CD4-positive, alpha-beta T cell treated with Interleukin-1 beta for 1 hour (primary cell): ENCODE results near the gene PRSS22.

Experiments
- DNase-seq, 2 donors: peaks; one replicate each; pipeline ENCODE4 v3.0.0-alpha.2; 2020 to 2022

The PRSS22 gene, protein sequence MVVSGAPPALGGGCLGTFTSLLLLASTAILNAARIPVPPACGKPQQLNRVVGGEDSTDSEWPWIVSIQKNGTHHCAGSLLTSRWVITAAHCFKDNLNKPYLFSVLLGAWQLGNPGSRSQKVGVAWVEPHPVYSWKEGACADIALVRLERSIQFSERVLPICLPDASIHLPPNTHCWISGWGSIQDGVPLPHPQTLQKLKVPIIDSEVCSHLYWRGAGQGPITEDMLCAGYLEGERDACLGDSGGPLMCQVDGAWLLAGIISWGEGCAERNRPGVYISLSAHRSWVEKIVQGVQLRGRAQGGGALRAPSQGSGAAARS

DNA sequence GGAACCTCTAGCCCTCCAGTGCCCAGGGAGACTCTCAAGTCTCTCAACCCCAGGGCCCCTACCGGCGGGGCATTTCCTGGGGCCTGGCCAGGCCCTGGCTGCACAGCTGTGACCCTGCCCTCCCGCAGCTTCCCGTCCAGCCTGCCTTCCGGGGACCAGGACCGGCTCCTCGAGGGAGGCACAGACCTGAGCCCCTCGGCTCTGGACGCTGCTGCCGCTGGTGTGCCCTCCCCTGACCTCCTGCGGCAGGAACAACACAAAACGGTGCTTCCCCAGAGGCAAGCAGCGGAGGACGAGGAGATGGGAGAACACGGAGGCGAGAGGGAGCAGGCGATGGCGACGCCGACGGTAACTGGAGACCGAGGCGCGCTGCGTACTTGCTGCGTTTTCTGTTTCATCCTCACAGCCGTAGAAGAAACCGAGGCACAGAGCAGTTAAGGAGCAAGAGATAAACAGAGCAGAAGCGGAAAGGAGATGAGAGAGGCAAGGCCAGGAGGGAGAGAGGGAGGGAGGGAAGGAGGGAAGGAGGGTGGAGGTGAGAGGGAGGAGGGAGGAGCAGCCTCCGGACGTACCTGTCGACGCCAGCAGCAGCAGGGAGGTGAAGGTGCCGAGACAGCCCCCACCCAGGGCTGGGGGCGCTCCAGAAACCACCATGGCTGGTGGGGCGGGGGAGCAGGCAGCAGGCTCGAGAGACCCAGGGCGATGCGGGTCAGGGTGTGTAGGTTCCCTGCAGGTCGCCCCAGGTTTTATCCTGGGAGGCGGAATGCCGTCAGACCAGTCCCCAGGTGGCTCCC is at the start of gene PRSS22:
TSS of gene PRSS22 (minus strand) at position 720 of the 794 bp plus-strand sequence. CDS start at position 654, 66 bp downstream.
- no peak for DNase-seq

DNA sequence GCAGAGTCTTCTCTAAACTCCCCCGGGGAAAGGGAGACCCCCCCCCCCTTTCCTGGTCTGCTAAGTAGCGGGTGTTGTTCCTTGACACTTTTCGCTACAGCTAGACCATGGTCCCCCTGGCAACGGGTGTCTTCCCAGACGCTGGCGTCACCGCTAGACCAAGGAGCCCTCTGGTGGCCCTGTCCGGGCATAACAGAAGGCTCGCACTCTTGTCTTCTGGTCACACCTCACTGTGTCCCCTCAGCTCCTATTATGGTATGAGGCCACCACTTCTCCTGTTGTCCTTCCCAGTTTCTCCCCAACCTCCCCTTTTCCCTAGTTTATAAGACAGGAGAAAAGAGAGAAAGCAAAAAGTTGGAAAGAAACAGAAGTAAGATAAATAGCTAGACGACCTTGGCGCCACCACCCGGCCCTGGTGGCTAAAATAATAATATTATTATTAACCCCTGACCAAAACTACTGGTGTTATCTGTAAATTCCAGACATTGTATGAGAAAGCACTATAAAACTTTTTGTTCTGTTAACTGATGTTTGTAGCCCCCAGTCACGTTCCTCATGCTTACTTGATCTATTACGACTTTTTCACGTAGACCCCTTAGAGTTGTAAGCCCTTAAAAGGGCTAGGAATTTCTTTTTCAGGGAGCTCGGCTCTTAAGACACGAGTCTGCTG is 49.2 kb upstream of the PRSS22 start:
- peak; percentile 72 to 79 for DNase-seq

DNA sequence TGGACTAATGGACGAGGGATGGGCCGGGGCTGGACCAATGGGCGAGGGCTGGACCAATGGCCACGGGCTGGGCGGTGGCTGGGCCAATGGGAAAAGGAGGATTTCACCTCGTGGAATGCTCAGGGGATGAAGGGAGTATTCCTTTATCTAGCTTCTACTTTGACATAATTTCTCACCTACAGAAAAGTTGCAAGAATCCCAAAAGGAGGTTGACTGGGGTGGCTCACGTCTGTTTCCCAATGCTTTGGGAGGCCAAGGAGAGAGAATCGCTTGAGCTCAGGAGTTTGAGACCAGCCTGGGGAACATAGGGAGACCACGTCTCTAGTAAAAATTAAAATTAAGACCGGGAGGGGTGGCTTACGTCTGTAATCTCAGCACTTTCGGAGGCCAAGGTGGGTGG is 48.0 kb upstream of the PRSS22 start:
- DNase-seq, result no peak

DNA sequence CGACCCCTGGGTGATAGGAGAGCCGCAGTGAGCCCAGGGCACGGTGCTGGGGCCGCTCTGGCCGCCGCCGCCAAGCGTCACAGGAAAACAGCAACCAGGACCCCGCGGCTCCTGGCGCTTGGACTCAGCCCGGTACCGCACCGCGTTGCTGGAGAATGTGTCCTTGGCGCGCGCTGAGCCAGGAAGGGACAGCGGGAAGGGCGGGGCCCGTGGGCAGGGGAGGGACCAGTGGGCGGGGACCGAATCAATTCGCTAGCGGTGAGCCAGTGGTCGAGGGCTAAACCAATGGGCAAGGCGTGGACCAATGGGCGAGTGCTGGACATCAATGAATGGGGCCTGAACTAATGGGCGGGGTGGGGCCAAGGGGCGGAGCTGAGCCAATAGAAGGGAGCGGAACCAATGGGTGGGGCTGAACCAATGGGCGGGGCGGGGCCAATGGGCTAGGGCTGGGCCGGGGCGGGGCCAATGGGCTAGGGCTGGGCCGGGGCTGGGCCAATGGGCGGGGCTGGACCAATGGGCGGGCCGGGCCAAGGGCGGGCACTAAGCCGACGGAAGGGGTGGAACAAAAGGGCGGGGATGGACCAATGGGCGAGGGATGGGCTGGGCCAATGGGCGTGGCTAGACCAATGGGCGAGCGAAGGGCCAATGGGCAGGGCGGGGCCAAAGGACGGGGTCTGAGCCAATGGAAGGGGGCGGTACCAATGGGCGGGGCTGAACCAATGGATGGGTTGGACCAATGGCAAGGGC is 47.4 kb upstream of the PRSS22 start:
- peak; percentile 94 to 95 for DNase-seq

DNA sequence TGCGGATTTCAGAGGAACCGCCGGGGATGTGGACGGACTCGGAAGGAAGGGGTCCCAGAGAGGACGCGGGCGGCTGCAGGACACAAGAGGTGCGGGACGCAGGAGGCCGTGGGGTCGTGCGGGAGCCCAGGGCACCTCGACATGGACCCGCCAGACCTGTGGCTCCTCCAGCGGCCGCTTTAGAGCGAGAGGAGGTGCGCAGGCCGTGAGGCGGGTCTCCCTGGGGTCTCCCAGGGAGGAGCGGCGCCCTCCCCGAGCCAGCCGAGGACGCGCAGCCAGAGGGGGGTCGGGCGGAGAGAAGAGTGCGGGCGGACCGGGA is 46.9 kb upstream of the PRSS22 start:
- no peak for DNase-seq

DNA sequence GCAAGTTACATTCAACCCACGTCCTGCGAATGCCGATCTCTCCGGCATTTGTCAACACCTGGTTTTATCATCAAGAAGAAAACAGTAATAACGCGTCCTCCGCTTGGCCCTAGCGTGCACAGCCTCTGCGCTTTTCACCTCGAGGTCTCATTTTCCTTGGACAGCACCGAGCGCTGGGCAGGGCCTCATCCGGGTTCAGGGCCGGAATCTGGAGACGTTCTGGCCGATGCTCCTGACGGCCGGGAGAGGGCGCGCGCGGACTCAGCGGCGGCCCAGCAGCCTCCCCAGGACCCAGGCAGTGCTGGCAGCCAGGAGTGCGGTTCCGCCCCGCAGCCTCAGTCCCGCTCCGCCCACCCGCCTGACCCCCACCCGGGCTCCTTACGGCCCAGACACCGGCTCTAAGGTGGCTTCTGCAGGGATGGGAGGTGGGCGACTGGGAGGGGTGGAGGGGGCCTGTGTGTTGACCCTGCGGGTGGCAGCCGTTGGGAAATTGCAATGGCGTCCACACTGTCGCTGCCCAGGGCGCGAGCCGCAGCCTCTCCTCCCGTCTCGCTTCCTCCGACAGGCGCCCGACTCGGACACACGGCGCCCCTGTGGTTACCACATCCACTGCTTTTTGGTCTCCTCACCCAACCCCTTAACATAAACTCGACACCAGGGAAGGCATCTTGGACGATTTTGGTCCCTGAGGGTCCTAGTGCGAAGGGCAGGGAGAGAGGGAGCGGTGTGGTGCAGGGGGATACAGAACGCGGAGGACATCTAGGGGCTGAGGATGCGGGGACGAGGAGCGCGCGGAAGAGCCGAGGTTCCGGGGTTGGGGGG is 46.3 kb upstream of the PRSS22 start:
- peak; percentile 80 to 83 for DNase-seq

DNA sequence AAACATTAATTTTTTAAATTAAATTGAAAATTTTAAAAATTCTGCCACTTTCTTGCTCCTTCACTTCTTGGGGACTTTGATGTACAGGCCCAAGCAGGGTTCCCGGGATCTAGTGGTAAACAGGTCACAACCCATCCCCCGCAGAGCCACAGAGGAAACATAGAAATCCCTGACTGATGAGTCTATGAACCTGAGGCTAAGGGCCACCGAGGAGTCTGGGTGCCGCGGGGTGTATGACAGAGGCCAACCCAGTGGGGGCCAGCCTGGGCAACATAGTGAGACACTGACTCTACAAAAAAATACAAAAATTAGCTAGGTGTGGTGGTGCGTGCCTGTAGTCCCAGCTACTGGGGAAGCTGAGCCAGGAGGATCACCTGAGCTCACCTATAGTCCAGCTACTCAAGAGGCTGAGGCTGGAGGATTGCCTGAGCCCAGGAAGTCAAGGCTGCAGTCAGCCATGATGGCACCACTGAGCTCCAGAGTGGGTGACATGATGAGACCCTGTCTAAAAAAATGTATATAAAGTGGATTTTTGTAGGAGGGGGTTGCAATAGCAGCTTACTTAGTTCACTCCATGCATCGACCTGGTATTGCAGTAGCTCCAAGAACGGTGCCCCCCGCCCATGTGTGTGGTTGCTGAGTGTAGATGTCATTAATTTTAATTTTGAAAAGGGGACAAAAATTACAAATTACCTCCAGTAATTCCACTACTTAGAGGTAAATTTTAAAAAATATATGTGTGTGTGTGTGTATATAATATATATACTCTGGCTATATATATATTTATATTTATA is 44.6 kb upstream of the PRSS22 start:
- DNase-seq, result no peak

DNA sequence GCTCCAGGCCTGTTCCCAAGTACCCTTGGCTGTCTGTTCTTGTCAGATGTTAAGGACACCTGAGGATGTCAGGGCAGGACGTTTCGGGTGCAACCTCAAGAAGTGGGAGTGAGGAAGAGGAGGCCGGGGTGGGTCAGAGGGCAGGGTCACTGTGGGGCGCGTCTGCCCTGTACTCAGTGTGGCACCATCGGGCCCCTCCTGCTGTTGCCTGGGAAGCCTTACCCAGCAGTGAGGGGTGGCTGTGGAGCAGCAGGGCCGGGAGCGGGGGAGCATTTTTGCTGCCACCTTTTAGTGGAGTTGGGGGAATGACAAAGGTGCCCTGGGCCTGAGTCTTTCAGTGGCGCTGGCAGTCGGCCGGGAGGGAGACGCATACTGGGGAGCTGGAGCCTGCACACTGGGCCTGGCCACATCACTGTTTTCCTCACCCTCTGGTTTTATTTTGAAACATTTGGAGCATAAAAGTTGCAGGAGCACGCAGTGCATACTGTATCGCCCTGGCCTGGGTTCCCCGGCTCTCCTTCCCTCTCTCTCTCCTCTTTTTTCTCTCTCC is 42.6 kb upstream of the PRSS22 start:
- DNase-seq, result no peak

DNA sequence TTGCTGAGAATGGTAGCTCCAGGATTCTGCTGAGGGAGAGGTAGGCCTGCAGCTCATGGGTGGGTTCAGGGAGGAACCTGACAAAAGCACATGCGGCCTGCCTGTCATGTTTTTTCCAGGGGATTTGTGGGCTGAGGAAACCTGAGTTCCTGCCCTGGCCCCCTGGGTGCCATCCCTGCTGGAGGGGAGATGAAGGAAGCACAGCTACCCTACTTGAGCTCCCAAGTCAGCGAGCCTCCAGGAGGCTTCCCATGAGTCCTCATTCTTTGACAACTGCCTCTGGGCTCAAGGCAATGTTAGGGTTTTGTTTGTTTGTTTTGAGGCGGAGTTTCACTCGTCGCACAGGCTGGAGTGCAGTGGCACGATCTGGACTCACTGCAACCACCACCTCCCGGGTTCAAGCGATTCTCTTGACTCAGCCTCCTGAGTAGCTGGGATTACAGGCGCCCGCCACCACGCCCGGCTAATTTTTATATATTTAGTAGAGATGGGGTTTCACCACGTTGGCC is 41.6 kb upstream of the PRSS22 start:
- DNase-seq, result no peak

DNA sequence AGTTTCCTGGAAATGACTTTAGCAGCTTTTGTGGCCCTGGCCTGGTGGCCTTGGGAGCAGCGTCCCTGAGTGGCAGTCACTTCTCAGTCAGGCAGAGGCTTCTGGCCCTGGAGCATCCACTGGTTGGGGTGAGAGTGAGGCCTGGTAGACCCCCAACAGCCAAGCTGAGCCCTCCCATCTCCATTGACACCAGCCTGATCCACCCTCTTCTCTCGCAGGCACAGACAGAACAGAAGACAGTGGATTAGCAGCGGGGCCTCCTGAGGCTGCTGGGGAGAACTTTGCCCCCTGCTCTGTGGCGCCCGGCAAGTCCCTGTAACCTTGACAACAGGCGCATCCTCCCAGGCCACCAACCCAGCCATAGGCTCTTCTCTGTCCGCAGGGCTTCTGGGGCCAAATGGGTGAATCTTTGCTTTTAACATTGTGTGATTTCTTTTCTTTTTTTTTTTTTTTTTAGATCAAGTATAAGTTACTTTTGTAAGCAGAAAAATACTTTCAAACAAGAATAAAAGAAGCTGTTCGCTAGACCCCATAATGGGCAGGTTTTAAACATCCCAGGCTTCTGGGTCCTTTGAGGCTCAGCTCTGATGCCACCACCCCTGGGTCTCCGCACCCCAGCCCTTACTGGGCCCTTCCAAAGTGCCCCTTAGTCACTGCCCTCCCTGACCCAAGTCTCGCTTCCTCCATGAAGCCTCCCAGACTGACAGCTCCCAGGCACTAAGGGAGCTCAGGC is 41.0 kb upstream of the PRSS22 start:
- DNase-seq, result no peak

DNA sequence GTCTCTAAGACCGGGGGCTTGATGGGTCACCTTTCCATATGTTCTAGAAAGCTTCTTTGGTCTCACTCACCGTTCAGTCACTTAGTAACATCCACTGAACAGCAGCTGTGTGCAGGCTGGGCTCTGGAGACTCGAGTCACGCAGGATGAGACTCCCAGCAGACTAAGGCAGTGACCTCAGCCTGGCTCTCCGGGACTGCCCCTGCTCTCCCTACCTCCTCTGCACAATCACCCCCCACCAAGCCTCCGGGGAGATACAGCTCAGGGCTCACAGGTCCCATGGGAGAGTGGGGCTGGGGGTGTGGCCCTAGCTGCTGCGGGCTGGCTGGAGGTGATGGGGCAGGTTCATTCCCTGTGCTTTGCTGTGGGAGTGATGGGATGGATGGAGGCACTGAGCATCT is 39.1 kb upstream of the PRSS22 start:
- peak in 1 of 2 donors; percentile 66 for DNase-seq

DNA sequence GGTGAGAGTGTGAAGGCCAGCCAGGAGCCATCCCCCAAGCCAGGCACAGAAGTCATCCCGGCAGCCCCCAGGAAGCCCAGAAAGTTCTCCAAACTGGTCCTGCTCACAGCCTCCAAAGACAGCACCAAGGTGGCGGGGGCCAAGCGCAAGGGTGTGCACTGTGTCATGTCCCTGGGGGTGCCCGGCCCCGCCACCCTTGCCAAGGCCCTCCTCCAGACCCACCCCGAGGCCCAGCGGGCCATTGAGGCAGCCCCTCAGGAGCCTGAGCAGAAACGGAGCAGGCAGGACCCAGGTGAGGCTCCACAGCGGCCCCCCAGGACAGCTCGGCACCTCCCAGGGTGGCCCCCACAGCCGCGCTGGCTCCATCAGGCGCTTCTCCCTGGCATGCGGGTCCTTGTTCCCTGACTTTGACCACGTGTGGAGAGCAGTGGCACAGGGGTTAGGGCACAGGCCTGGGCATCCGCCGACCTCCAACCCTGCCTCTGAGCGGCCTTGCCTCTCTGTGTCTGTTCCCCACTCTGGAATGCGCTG is 38.6 kb upstream of the PRSS22 start:
- no peak for DNase-seq

DNA sequence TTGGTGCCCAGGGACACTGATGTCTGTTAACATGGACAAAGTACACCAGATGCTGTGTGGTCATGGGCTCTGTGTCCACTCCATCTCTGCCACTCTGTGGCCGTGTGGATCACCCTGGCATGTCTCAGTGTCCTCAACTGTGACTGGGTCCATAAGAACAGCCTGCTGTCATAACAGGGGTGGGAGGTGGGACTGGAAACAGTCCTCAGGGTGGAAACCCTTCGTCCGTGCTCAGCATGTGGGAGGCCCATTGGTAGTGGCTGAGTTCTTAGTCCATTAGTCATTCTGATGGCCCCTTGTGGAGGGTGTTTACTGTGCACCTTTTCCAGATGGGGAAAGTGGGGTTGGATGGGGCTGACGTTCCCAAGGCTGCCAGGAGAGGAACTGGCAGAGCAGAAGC is 37.8 kb upstream of the PRSS22 start:
- DNase-seq, result no peak

DNA sequence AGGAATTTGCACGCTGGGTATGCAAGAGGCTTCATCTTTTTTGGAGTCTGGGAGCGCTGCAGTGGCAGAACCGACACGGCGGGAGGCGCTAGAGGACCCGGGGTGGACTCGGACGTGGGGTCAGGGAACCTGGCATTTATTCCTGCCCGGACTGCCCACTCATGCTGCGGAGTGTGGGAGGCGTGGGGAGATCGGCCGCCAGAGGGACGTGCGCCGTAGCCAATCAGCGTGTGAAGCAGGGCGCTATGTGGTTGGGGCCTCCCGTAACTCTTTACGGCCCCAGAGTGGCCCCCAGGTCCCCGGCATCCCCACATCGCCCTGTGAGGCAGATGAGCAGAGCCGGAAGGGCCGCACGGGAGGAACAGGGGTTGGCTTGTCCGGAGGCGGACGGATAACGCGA is 36.3 kb upstream of the PRSS22 start:
- no peak for DNase-seq

DNA sequence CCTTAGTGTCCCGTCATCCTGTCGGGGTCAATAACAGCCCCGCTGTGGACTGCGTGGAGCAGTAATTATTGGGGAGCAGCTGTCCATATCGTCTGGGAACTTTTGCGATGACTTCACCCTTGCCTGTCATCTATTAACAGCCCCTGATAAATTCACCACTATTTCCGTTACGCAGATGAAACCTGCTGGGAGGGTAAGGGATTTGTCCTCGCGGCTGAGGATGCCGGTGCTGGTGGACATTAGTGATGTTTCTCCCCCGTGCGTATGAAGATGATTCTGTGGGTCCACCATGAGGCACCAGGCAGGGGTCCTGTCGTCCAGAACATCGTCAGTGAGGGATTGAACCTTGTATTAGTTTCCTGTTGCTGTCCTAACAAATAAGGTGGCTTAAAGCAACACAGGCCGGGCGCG is 26.1 kb upstream of the PRSS22 start:
- DNase-seq, result no peak

DNA sequence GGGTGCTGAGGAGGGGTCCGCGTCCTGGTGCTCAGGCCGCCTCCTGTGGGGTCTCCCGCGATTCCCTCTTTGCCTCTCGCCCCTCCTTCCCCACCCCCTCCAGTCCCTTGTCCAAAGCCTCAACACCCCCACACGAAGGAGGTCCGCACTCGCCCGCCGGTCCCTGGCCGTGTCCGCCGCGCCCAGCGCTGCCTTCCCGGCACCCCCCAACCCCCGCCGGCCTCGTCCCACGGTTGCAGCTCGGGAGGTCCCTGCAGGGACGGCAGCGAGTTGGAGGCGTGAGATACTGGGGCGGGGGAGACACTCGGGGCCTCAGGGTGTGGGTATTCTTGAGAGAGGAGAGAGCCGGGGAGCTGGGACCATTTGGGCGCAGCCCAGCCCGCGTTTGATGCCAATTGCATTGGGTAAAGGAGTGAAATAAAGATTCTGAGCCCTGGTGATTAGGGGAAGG is 25.5 kb upstream of the PRSS22 start:
- DNase-seq, result no peak

DNA sequence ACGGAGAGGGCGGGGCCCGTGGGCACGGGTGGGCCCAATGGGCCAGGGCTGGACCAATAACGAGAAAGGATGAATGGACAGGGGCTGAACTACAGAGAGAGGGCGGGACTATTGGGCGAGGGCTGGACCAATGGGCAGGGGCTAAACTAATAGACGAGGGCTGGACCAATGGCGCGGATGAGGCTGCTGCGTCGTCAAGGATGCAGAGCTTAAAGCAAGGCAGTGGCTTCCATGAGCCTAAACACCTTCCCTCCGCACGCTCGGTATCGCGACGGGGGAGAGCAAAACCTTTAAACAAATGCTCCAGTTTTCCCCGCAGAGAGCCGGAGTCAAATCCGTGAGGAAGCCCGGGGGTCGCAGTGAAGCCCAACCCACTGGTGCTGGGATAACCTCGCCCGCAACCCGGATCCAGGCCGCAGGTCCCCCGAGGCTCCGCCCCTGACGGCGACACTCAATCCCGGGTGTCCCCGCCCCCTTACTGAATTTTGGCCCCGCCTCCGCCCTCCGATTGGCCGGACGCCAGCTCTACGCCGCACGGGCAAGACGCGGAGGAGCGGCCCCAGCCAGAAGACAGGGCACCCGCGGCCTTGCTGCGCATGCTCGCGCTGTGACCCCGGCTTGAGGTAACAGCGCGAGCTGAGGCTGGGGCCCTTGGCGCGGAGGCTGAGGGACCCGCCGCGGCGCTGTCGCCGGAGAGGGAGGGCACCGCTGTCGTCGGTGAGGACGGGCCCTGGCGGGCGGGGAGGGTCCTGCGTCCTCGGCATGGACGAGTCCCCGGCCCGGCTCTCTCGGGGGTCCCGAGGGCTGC is 24.9 kb upstream of the PRSS22 start, which contains the start of gene FLYWCH2:
TSS of gene FLYWCH2 (plus strand) at position 566 of the 808 bp plus-strand sequence. CDS start 13,235 bp downstream, outside the sequence.
- DNase-seq, result peak; percentile 99 to 100

DNA sequence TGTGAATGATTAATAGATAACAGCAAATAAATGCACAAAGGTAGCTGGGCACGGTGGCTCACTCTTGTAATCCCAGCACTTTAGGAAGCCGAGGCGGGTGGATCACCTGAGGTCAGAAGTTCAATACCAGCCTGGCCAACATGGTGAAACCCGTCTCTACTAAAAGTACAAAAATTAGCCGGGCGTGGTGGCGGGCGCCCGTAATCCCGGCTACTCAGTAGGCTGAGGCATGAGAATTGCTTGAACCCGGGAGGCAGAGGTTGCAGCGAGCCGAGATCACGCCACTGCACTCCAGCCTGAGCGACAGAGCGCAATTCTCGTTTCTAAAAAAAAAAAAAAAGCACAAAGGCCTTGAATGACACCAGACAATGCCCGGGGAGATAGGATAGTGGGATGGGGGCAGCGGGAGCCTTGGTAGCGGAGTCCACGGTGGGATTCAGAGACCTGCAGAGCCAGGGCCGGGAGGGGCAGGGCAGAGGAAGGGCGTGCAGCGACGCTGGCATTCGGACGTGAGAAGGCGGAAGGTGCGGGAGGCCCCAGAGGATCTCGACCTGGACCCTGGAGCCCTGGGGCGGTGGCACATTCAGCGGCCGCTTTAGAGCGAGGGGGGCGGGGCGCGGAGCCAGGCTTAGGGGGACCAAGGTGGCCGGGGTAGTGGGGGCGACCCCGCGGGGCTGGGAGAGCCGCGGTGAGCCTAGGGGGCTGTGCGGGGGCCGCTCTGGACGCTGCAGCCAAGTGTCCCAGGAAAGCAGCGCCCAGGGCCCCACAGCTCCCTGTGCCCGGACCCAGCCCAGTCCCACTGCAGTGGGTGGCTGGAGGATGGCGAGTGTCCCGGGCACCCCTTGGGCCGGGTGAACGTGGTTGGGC is 24.0 kb upstream of the PRSS22 start:
- DNase-seq, result peak in 1 of 2 donors; percentile 33
